Liver (tissue), 3 donors: ENCODE data around the gene DZIP1L.
A peak's percentile ranks its signal among the peaks of the same experiment; 100 is the strongest.

Experiments
- CTCF ChIP-seq: fragments of 150-350 bp; IDR thresholded peaks from 2 replicates; pipeline ENCODE4 v1.5.1; 2017; ENCODE audit warnings: improper control_type of control experiment, low read depth, low read length; ENCODE audit not compliant: missing input control
- MAX ChIP-seq: IDR thresholded peaks from 2 replicates; pipeline ENCODE4 v1.6.1; 2016; ENCODE audit warnings: antibody characterized with exemption
- RXRA ChIP-seq, 2 donors: IDR thresholded peaks; 2 replicates each; pipeline ENCODE4 v1.6.1; 2017 to 2018; ENCODE audit warnings: antibody characterized with exemption in 2 of 2, mild to moderate bottlenecking in 1 of 2
- TAF1 ChIP-seq: conservative IDR thresholded peaks from 2 replicates; pipeline ENCODE4 v1.6.1; 2016; ENCODE audit warnings: antibody characterized with exemption, mild to moderate bottlenecking
- YY1 ChIP-seq: IDR thresholded peaks from 2 replicates; pipeline ENCODE4 v1.6.1; 2016; ENCODE audit warnings: antibody characterized with exemption, mild to moderate bottlenecking
- TF ChIP-seq, protein P1 (sequence below): IDR thresholded peaks from 2 replicates; pipeline ENCODE4 v1.6.1; 2016; ENCODE audit warnings: antibody characterized with exemption, mild to moderate bottlenecking
- TF ChIP-seq, protein P2 (sequence below): IDR thresholded peaks from 2 replicates; pipeline ENCODE4 v1.6.1; 2016; ENCODE audit warnings: antibody characterized with exemption
- donor health status: healthy.
- donor health status: healthy.

DNA sequence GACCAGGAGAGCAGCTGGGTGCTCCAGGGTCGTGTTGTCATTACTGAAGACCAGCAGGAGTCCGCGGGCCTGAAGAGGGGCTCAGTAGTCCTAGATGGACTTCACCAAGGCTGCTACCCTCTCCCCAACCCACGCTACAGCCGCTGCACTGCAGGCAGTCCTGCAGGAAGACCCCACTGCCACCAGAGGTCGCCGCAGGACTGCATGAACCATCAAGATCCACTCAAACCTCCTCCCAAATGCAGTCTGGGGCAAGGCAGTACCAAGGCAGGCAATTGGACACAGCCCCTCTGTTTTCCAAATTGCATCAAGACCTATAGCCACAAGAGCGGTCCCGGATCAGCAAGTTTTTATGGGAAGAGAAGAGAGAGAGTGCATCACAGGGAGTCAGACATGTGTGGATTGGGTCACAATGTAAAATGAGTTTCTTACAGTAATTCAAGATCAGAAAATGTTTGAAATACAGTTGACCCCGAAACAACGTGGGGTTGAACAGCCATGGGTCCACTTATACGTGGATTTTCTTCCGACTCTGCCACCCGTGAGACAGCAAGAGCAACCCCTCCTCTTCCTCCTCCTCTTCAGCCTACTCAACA lies 46.7 kb downstream of the DZIP1L start:
- TF ChIP-seq TAF1 (no peak), YY1 (no peak), CTCF (peak; percentile 98), MAX (no peak), RXRA (IDR thresholded peaks at IDR 0.05) (no peak)
- TF ChIP-seq, protein P1, sequence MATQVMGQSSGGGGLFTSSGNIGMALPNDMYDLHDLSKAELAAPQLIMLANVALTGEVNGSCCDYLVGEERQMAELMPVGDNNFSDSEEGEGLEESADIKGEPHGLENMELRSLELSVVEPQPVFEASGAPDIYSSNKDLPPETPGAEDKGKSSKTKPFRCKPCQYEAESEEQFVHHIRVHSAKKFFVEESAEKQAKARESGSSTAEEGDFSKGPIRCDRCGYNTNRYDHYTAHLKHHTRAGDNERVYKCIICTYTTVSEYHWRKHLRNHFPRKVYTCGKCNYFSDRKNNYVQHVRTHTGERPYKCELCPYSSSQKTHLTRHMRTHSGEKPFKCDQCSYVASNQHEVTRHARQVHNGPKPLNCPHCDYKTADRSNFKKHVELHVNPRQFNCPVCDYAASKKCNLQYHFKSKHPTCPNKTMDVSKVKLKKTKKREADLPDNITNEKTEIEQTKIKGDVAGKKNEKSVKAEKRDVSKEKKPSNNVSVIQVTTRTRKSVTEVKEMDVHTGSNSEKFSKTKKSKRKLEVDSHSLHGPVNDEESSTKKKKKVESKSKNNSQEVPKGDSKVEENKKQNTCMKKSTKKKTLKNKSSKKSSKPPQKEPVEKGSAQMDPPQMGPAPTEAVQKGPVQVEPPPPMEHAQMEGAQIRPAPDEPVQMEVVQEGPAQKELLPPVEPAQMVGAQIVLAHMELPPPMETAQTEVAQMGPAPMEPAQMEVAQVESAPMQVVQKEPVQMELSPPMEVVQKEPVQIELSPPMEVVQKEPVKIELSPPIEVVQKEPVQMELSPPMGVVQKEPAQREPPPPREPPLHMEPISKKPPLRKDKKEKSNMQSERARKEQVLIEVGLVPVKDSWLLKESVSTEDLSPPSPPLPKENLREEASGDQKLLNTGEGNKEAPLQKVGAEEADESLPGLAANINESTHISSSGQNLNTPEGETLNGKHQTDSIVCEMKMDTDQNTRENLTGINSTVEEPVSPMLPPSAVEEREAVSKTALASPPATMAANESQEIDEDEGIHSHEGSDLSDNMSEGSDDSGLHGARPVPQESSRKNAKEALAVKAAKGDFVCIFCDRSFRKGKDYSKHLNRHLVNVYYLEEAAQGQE = no peak
- TF ChIP-seq, protein P2, sequence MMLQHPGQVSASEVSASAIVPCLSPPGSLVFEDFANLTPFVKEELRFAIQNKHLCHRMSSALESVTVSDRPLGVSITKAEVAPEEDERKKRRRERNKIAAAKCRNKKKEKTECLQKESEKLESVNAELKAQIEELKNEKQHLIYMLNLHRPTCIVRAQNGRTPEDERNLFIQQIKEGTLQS = no peak
